A549 (cell line): ENCODE measurements around the gene ZDHHC23. TPM values are rescaled to one million over a fixed set of nuclear protein-coding genes. Genes with fewer than 3 reads are reported as not detected.

Experiments used
- ATAC-seq, 2 experiments: fragments of 200-7000 bp in 1 of 2; fragments of >200 bp in 1 of 2; cut with Nextera tagmentation in 1 of 2; cut with Tn5 transposase in 1 of 2; 3 replicates each; pipeline versions ENCODE4 v1.8.0 to v1.9.1; 2018 to 2020; ENCODE audit warnings: mild to moderate bottlenecking in 1 of 2, moderate library complexity in 1 of 2
- CTCF ChIA-PET: fragments of 300-600 bp; sonication (Branson Sonifier 250); formaldehyde crosslinking; extraction: SDS; loops from one replicate; lab custom pipeline; 2021; ENCODE audit warnings: antibody characterized with exemption, inconsistent platforms; lab: Yijun Ruan, JAX
- POLR2A ChIA-PET: fragments of 350-600 bp; formaldehyde crosslinking; extraction: SDS; loops from one replicate; lab custom pipeline; 2021; ENCODE audit warnings: antibody characterized with exemption, inconsistent platforms; lab: Yijun Ruan, JAX
- DNase-seq, 2 experiments: peaks; one replicate each; pipeline versions ENCODE4 v3.0.0 to v3.0.0-alpha.2; 2011 to 2016; ENCODE audit warnings: low read depth in 1 of 2, low spot score in 1 of 2
- FAIRE-seq: peaks from 2 replicates; lab custom pipeline; 2011; peaks lifted over from hg19 to GRCh38; lab: Jason Lieb, UNC
- H3K27ac ChIP-seq, 2 experiments: fragments of >200 bp; sonication (Bioruptor Twin); formaldehyde crosslinking; 3 replicates each; pipeline ENCODE4 v1.5.1; 2016 to 2017
- H3K4me1 ChIP-seq: fragments of >200 bp; sonication (Bioruptor Twin); formaldehyde crosslinking; 3 replicates; pipeline ENCODE4 v1.6.1; 2016
- H3K4me2 ChIP-seq: fragments of >200 bp; sonication (Bioruptor Twin); formaldehyde crosslinking; 3 replicates; pipeline ENCODE4 v1.6.1; 2016
- H3K4me3 ChIP-seq: fragments of >200 bp; sonication (Bioruptor Twin); formaldehyde crosslinking; 3 replicates; pipeline ENCODE4 v1.5.1; 2016
- H3K9me3 ChIP-seq: fragments of >200 bp; sonication (Bioruptor Twin); formaldehyde crosslinking; 3 replicates; pipeline ENCODE4 v1.6.1; 2016
- CBX8 ChIP-seq: fragments of 200-600 bp; sonication (generic); IDR thresholded peaks from 2 replicates; pipeline ENCODE4 v1.6.1; 2016
- CEBPB ChIP-seq, 2 experiments: fragments of >200 bp in 1 of 2; sonication (Bioruptor Twin) in 1 of 2; formaldehyde crosslinking in 1 of 2; IDR thresholded peaks; 2 replicates each; pipeline ENCODE4 v1.6.1; 2012 to 2016
- EHF ChIP-seq: fragments of 250-450 bp; sonication (Bioruptor Pico); IDR thresholded peaks from 2 replicates; pipeline ENCODE4 v1.5.0; 2020; ENCODE audit warnings: mild to moderate bottlenecking
- FOSB ChIP-seq: fragments of 250-450 bp; sonication (Bioruptor Pico); IDR thresholded peaks from 2 replicates; pipeline ENCODE4 v1.5.0; 2020; ENCODE audit warnings: mild to moderate bottlenecking, moderate library complexity
- FOSL2 ChIP-seq, 2 experiments: fragments of 450-650 bp in 1 of 2; fragments of >200 bp in 1 of 2; sonication (Bioruptor Twin) in 1 of 2; formaldehyde crosslinking; IDR thresholded peaks; 2 replicates each; pipeline versions ENCODE4 v1.5.0 to v1.6.1; 2016 to 2020; ENCODE audit warnings: mild to moderate bottlenecking in 1 of 2, moderate library complexity in 1 of 2
- FOXS1 ChIP-seq: fragments of 250-450 bp; sonication (Bioruptor Pico); IDR thresholded peaks from 2 replicates; pipeline ENCODE4 v1.5.0; 2020; ENCODE audit warnings: mild to moderate bottlenecking, moderate library complexity
- HOXA7 ChIP-seq: fragments of 250-450 bp; sonication (Bioruptor Pico); IDR thresholded peaks from 2 replicates; pipeline ENCODE4 v1.5.0; 2020; ENCODE audit warnings: mild to moderate bottlenecking, moderate library complexity
- HOXB13 ChIP-seq: fragments of 250-450 bp; sonication (Bioruptor Pico); IDR thresholded peaks from 2 replicates; pipeline ENCODE4 v1.5.0; 2020; ENCODE audit warnings: low read depth, mild to moderate bottlenecking, moderate library complexity
- JUN ChIP-seq, 2 experiments: fragments of >200 bp; sonication (Bioruptor Twin); formaldehyde crosslinking; IDR thresholded peaks; 2 replicates in 1 of 2; 3 replicates in 1 of 2; pipeline ENCODE4 v1.6.1; 2016 to 2017
- KDM1A ChIP-seq: fragments of 200-600 bp; sonication (generic); IDR thresholded peaks from 2 replicates; pipeline ENCODE4 v1.6.1; 2016; ENCODE audit warnings: low read depth, mild to moderate bottlenecking
- KDM5A ChIP-seq: fragments of 200-600 bp; sonication (generic); IDR thresholded peaks from 2 replicates; pipeline ENCODE4 v1.6.1; 2016; ENCODE audit warnings: antibody characterized with exemption, mild to moderate bottlenecking
- MAZ ChIP-seq: fragments of 150-350 bp; IDR thresholded peaks from 2 replicates; pipeline ENCODE4 v1.6.1; 2014; ENCODE audit warnings: antibody characterized with exemption, low read depth, low read length, borderline replicate concordance
- MYC ChIP-seq: IDR thresholded peaks from 2 replicates; pipeline ENCODE4 v1.6.1; 2012; ENCODE audit warnings: mild to moderate bottlenecking, inconsistent platforms, low read length, improper control_type of control experiment, borderline replicate concordance
- NFE2L2 ChIP-seq: fragments of 150-350 bp; conservative IDR thresholded peaks from 2 replicates; pipeline ENCODE4 v1.6.1; 2014; ENCODE audit warnings: low read length
- NPAS2 ChIP-seq: fragments of 250-450 bp; sonication (Bioruptor Pico); IDR thresholded peaks from 2 replicates; pipeline ENCODE4 v1.8.0; 2022; ENCODE audit warnings: mild to moderate bottlenecking, moderate library complexity, borderline replicate concordance
- PHF8 ChIP-seq: fragments of 200-600 bp; sonication (generic); IDR thresholded peaks from 2 replicates; pipeline ENCODE4 v1.6.1; 2016; ENCODE audit warnings: low read depth, mild to moderate bottlenecking, antibody characterized with exemption, moderate library complexity, borderline replicate concordance
- POLR2A ChIP-seq: IDR thresholded peaks from 2 replicates; pipeline ENCODE4 v1.6.1; 2012; ENCODE audit warnings: mild to moderate bottlenecking, low read length
- POLR2AphosphoS2 ChIP-seq: conservative IDR thresholded peaks from 2 replicates; pipeline ENCODE4 v1.6.1; 2012; ENCODE audit warnings: low read length, improper control_type of control experiment, inconsistent platforms
- RAD21 ChIP-seq, 2 experiments: fragments of >200 bp in 1 of 2; sonication (Bioruptor Twin) in 1 of 2; formaldehyde crosslinking in 1 of 2; IDR thresholded peaks in 1 of 2; conservative IDR thresholded peaks in 1 of 2; 2 replicates in 1 of 2; 3 replicates in 1 of 2; pipeline ENCODE4 v1.6.1; 2012 to 2018; ENCODE audit warnings: inconsistent platforms in 1 of 2
- RNF2 ChIP-seq: fragments of 200-600 bp; sonication (generic); IDR thresholded peaks from 2 replicates; pipeline ENCODE4 v1.6.1; 2016; ENCODE audit warnings: low read depth, mild to moderate bottlenecking, antibody characterized with exemption, moderate library complexity, borderline replicate concordance
- TP53 ChIP-seq: fragments of 250-450 bp; sonication (Bioruptor Pico); IDR thresholded peaks from 2 replicates; pipeline ENCODE4 v1.5.0; 2021; ENCODE audit warnings: mild to moderate bottlenecking, moderate library complexity
- ZC3H11A ChIP-seq: fragments of 450-650 bp; IDR thresholded peaks from 2 replicates; pipeline ENCODE4 v1.6.1; 2014; ENCODE audit warnings: antibody characterized with exemption, mild to moderate bottlenecking
- ZFP36 ChIP-seq: fragments of 450-650 bp; IDR thresholded peaks from 2 replicates; pipeline ENCODE4 v1.6.1; 2014; ENCODE audit warnings: borderline replicate concordance; ENCODE audit not compliant: partially characterized antibody
- ZSCAN20 ChIP-seq: fragments of 250-450 bp; sonication (Bioruptor Pico); IDR thresholded peaks from 2 replicates; pipeline ENCODE4 v1.8.0; 2022; ENCODE audit warnings: mild to moderate bottlenecking, moderate library complexity
- WGBS: methylation state at CpG from one replicate; pipeline ENCODE4 v1.1.6; 2017; ENCODE audit errors: missing lambda C conversion rate; 5-methylcytosine and 5-hydroxymethylcytosine counted together
- polyA plus RNA-seq, 4 experiments: library from polyadenylated mRNA; depleted of rRNA in 3 of 4; stranded (reverse); fragments of >200 nt; fragmentation: RNase III in 1 of 4; extraction: RNeasy Plus Mini Kit Qiagen cat#74134 plus additional on column Dnase treatment in 1 of 4; gene quantifications; 2 replicates in 3 of 4; 3 replicates in 1 of 4; pipeline ENCODE4 v1.2.3, GENCODE V29; 2011 to 2017
- TF ChIP-seq, protein P1 (sequence below): IDR thresholded peaks from 2 replicates; pipeline ENCODE4 v1.6.1; 2012; ENCODE audit warnings: low read depth, borderline replicate concordance
- TF ChIP-seq, protein P2 (sequence below): fragments of 250-450 bp; sonication (Bioruptor Pico); IDR thresholded peaks from 2 replicates; pipeline ENCODE4 v1.5.0; 2020; ENCODE audit warnings: low read depth, mild to moderate bottlenecking, moderate library complexity
- TF ChIP-seq, protein P3 (sequence below): fragments of 200-600 bp; sonication (generic); IDR thresholded peaks from 2 replicates; pipeline ENCODE4 v1.6.1; 2016; ENCODE audit warnings: antibody characterized with exemption, mild to moderate bottlenecking, moderate library complexity
- TF ChIP-seq, protein P4 (sequence below): fragments of >200 bp; sonication (Bioruptor Twin); formaldehyde crosslinking; IDR thresholded peaks from 2 replicates; pipeline ENCODE4 v1.6.1; 2016
- TF ChIP-seq, protein P5 (sequence below): IDR thresholded peaks from 2 replicates; pipeline ENCODE4 v1.6.1; 2012

ZDHHC23 gene
- polyA plus RNA-seq, 2 of the 4 experiments (the other 2 are of a cell fraction) = 3.1 to 5.8 TPM

DNA sequence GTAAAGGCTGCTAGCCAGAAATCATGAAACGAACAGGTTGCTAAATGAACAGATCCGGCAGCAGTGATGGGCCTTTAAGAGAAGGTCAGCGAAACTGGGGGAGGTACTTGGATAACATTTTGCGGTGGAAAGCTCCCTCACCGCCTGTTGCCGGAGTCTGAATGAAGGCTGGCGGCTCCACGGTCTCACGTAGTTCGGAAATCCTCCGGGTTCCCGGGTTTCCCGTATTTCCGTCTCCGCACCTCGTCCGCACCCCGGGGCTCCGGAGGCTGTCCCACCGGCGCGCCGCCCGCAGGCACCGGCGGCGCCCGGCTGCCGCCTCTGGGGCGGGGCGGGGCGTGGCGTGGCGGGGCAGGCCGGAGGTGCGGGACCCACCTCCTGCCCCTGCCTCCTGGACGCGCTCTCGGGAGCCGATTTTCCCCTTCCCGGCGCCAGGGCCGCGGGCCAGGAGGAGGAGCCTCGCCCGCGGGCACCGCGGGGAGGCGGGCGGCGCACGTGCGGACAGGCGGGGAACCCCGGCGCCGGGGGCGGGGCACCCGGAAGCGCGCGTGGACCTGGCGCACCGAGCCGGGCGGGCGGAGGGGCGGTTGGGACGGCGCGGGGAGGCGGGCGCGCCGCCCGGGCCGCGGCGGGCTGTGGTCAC is at the start of gene ZDHHC23 (continued):
- TF ChIP-seq MAZ = no peak
- TF ChIP-seq NFE2L2 = no peak
- no peak for TF ChIP-seq ZC3H11A
- TF ChIP-seq, protein P1, sequence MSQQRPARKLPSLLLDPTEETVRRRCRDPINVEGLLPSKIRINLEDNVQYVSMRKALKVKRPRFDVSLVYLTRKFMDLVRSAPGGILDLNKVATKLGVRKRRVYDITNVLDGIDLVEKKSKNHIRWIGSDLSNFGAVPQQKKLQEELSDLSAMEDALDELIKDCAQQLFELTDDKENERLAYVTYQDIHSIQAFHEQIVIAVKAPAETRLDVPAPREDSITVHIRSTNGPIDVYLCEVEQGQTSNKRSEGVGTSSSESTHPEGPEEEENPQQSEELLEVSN = no peak
- TF ChIP-seq CEBPB (IDR thresholded peaks at IDR 0.05) = no peak
- TF ChIP-seq, protein P2, sequence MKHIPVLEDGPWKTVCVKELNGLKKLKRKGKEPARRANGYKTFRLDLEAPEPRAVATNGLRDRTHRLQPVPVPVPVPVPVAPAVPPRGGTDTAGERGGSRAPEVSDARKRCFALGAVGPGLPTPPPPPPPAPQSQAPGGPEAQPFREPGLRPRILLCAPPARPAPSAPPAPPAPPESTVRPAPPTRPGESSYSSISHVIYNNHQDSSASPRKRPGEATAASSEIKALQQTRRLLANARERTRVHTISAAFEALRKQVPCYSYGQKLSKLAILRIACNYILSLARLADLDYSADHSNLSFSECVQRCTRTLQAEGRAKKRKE (CRISPR knock-in tag) = no peak
- no peak for TF ChIP-seq MYC
- peak in 1 of 2 experiments; percentile 21; a peak in 1 of 5 replicates for TF ChIP-seq JUN (IDR thresholded peaks at IDR 0.05)
- no peak for TF ChIP-seq CBX8
- TF ChIP-seq ZSCAN20 (CRISPR knock-in tag) = no peak
- TF ChIP-seq FOXS1 (CRISPR knock-in tag) = no peak
- TF ChIP-seq, protein P3, sequence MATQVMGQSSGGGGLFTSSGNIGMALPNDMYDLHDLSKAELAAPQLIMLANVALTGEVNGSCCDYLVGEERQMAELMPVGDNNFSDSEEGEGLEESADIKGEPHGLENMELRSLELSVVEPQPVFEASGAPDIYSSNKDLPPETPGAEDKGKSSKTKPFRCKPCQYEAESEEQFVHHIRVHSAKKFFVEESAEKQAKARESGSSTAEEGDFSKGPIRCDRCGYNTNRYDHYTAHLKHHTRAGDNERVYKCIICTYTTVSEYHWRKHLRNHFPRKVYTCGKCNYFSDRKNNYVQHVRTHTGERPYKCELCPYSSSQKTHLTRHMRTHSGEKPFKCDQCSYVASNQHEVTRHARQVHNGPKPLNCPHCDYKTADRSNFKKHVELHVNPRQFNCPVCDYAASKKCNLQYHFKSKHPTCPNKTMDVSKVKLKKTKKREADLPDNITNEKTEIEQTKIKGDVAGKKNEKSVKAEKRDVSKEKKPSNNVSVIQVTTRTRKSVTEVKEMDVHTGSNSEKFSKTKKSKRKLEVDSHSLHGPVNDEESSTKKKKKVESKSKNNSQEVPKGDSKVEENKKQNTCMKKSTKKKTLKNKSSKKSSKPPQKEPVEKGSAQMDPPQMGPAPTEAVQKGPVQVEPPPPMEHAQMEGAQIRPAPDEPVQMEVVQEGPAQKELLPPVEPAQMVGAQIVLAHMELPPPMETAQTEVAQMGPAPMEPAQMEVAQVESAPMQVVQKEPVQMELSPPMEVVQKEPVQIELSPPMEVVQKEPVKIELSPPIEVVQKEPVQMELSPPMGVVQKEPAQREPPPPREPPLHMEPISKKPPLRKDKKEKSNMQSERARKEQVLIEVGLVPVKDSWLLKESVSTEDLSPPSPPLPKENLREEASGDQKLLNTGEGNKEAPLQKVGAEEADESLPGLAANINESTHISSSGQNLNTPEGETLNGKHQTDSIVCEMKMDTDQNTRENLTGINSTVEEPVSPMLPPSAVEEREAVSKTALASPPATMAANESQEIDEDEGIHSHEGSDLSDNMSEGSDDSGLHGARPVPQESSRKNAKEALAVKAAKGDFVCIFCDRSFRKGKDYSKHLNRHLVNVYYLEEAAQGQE = no peak
- TF ChIP-seq TP53 (CRISPR knock-in tag) = no peak
- TF ChIP-seq KDM1A = no peak
- TF ChIP-seq ZFP36 = no peak
- TF ChIP-seq PHF8 = peak; percentile 48; the same call in 1 of the 2 replicates

DNA sequence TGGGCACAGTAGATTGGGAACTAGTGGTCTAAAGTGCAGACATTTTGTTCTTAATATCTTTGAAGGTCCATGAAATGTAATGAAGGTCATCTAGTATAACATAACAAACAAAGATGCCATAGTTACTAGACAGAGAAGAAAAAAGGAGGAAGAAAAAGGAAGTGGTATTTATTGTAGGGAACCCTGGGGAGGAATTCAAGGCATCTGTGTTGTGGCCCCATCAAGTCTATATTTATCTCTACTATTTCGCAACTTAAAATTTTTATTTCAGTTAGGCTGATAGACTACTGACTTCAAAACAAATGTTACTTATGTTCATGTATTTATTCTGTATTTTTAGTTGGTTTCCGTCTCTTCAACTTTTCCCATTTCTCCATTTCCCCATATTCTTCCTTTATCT is 48.9 kb upstream of the ZDHHC23 start:
- WGBS = 80% methylated on average over 2 of the region's 2 CpGs
- FAIRE-seq (peak; percentile 59), DNase-seq (no peak), ATAC-seq (no peak)
- no peak overlapping the region for H3K4me2 ChIP-seq
- no peaks in the 10 kb centered on the region for H3K4me1 ChIP-seq
- H3K4me3 ChIP-seq = no peak overlapping the region
- CTCF ChIA-PET = interaction anchor here (0.6 to 0.8 kb wide), 2 partner anchors 14 to 42 kb away, joined by 3 read pairs; no protein-coding TSS in a partner anchor
- no peak overlapping the region for H3K27ac ChIP-seq
- H3K9me3 ChIP-seq = no peaks in the 10 kb centered on the region
- POLR2A ChIA-PET = no interaction called here
- TF ChIP-seq HOXB13 (CRISPR knock-in tag) = no peak
- TF ChIP-seq, protein P4, sequence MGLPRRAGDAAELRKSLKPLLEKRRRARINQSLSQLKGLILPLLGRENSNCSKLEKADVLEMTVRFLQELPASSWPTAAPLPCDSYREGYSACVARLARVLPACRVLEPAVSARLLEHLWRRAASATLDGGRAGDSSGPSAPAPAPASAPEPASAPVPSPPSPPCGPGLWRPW = no peak
- no peak for TF ChIP-seq POLR2AphosphoS2
- no peak for TF ChIP-seq HOXA7 (CRISPR knock-in tag)
- TF ChIP-seq CEBPB (IDR thresholded peaks at IDR 0.05) = no peak
- no peak for TF ChIP-seq FOSL2 (IDR thresholded peaks at IDR 0.05)
- no peak for TF ChIP-seq FOSL2 (CRISPR knock-in tag; IDR thresholded peaks at IDR 0.05)
- TF ChIP-seq POLR2A = no peak
- no peak for TF ChIP-seq ZFP36
- TF ChIP-seq, protein P5, sequence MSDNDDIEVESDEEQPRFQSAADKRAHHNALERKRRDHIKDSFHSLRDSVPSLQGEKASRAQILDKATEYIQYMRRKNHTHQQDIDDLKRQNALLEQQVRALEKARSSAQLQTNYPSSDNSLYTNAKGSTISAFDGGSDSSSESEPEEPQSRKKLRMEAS = no peak
- no peak for TF ChIP-seq NFE2L2
- TF ChIP-seq, protein P3 = no peak
- TF ChIP-seq FOSB = no peak
- TF ChIP-seq ZC3H11A = no peak
- no peak for TF ChIP-seq RAD21 (conservative IDR thresholded peaks at IDR 0.05 in 1 of 2, IDR thresholded peaks at IDR 0.05 in 1 of 2)
- TF ChIP-seq RNF2 = no peak
- no peak for TF ChIP-seq KDM5A
- TF ChIP-seq NPAS2 = no peak
- no peak for TF ChIP-seq EHF (CRISPR knock-in tag)
- TF ChIP-seq FOXS1 (CRISPR knock-in tag) = no peak
